DMS114 treated with DMSO at 0.1 percent for 48 hours (cell line): ENCODE measurements around the gene SMAD5.

Experiments
- DNase-seq: peaks from one replicate; lab custom pipeline; 2025; ENCODE audit not compliant: unreplicated experiment; lab: John Stamatoyannopoulos, UW

The SMAD5 gene

GRCh38 chr5:136153581-136154236 lies 21.1 kb downstream of the SMAD5 start:
- DNase-seq, result no peak

GRCh38 chr5:136155078-136155477 lies 22.4 kb downstream of the SMAD5 start:
- DNase-seq, result no peak

GRCh38 chr5:136155761-136156160 lies 23.1 kb downstream of the SMAD5 start:
- no peak for DNase-seq

- no peak for DNase-seq
Measured at GRCh38 chr5:136157514-136157913, 24.9 kb downstream of the SMAD5 start.

- no peak for DNase-seq
Measured at GRCh38 chr5:136159457-136159856, 26.8 kb downstream of the SMAD5 start.

GRCh38 chr5:136162008-136162407 lies 29.4 kb downstream of the SMAD5 start:
- no peak for DNase-seq

GRCh38 chr5:136164226-136164625 lies 31.6 kb downstream of the SMAD5 start:
- no peak for DNase-seq

GRCh38 chr5:136166909-136167308 lies 34.3 kb downstream of the SMAD5 start:
- DNase-seq, result no peak

GRCh38 chr5:136169218-136169617 lies 36.6 kb downstream of the SMAD5 start:
- DNase-seq, result no peak

- DNase-seq, result peak; percentile 56
Measured at GRCh38 chr5:136174021-136174659, 41.5 kb downstream of the SMAD5 start.

- no peak for DNase-seq
Measured at GRCh38 chr5:136182618-136183017, 50.0 kb downstream of the SMAD5 start.

- no peak for DNase-seq
Measured at GRCh38 chr5:136185974-136186665, 53.5 kb downstream of the SMAD5 start.

- no peak for DNase-seq
Measured at GRCh38 chr5:136186796-136187195, 54.2 kb downstream of the SMAD5 start.

- DNase-seq, result no peak
Measured at GRCh38 chr5:136188859-136189258, 56.2 kb downstream of the SMAD5 start.

GRCh38 chr5:136190091-136190720 lies 57.6 kb downstream of the SMAD5 start:
- no peak for DNase-seq

- DNase-seq, result no peak
Measured at GRCh38 chr5:136190904-136191303, 58.3 kb downstream of the SMAD5 start.

GRCh38 chr5:136191304-136192014 lies 58.8 kb downstream of the SMAD5 start:
- no peak for DNase-seq

- DNase-seq, result no peak
Measured at GRCh38 chr5:136192015-136192525, 59.4 kb downstream of the SMAD5 start.

GRCh38 chr5:136192526-136193321 lies 60.1 kb downstream of the SMAD5 start, which contains the start of gene SMIM32:
Gene SMIM32, minus strand, starts transcription at chr5:136193162. Its CDS starts 638 bp downstream, at chr5:136192524.
- DNase-seq, result no peak

- no peak for DNase-seq
Measured at GRCh38 chr5:136193322-136193935, 60.8 kb downstream of the SMAD5 start.
